Measurements from ENCODE around the gene CBFB.
"Not testable (repeated sequence)": the region's sequence is repeated elsewhere in the genome, so short reads cannot be mapped to it uniquely, and the experiment has no call there.

Gene CBFB

DNA sequence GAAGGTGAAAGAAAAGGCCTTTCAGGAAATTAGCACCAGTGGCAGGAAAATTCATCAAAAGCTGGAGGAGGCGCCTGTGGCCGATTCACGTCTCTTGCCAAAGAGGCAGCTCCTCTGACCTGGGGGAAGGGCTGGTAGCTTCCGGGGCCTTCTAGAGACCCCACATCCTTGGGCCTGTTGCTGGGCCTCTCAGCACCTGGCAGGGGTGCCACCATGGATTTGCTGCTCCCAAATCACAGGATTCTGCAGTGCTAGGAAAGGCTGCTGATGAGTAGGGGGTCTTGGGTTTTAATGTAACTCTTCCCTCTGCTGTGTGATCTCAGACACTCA is 11.6 kb upstream of the CBFB start:
- no peak for DNase-seq

- DNase-seq: peak; percentile 69
Measured at GRCh38 chr16:67017810-67018488, 11.0 kb upstream of the CBFB start.

- DNase-seq: no peak
Measured at GRCh38 chr16:67019171-67019570, 9.8 kb upstream of the CBFB start.

- DNase-seq: no peak
Measured at GRCh38 chr16:67021321-67021720, 7.6 kb upstream of the CBFB start.

DNA sequence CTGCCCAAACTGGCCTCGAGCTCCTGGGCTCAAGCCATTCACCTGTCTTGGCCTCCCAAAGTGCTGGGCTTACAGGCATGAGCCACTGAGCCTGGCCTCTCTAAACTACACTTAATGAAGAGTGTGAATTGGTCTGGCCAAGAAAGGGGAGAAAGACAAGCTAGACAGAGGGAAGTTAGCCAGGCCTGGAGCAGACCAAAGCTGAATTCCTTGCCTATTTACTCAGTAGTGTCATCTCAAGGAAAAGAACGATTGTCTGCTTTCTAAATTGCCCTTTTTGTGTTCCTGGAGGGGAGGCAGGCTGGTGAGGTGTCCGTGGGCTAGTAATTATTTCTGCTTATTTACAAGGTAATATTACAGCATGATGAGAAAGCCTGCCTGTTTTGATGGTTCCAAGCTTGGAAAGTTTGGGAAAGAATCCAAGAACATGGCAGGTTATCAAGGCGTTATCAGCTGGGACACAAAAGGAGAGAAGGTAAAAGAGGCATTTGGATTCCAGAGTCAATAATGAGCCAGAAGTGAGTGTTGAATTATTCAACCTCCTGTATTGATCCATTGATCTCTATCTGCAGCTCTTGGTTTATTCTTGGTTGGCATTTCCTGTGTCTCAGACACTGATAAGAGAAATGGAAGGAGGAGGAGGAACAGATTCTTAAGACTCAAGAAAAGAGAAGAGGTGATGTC is 6.3 kb upstream of the CBFB start:
- no peak for DNase-seq

- DNase-seq: no peak
Measured at GRCh38 chr16:67023689-67024088, 5.3 kb upstream of the CBFB start.

- no peak for DNase-seq
Measured at GRCh38 chr16:67024384-67025209, 4.4 kb upstream of the CBFB start.

DNA sequence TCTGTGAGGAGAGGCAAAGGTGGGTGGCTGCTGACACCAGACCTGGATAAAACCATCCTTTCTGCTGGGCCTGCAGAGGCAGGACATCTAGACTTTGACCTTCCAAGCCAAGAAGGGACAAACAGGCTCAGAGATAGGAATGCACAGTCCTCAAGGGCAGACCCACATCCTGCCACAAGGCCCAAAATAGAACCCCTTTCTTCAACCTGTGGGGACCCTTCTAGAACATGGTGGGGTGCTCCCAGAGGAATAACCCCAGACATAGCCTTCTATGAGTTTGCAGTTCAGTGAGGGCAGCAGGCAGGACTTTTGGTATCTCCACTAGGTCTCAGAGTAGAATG is 3.8 kb upstream of the CBFB start:
- no peak for DNase-seq

DNA sequence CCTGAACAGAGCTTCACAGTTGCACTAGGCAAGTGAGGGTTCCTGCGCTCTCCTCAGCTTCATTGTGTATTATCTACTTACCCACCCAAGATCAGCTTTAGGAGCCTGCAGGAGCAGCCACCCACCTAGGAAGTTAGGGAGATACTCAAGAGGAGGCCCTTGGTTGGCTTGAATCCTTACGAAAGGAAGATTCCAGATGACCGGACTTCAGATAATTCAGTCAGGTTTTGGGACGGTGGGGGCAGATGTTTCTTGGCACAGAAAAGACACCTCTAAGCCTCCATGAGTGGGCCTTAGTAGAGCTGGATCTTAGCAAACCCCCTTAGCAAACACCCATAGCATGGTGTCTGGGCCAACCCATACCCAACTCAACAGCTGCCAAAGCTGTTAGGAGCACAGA is 2.4 kb upstream of the CBFB start:
- DNase-seq: no peak

DNA sequence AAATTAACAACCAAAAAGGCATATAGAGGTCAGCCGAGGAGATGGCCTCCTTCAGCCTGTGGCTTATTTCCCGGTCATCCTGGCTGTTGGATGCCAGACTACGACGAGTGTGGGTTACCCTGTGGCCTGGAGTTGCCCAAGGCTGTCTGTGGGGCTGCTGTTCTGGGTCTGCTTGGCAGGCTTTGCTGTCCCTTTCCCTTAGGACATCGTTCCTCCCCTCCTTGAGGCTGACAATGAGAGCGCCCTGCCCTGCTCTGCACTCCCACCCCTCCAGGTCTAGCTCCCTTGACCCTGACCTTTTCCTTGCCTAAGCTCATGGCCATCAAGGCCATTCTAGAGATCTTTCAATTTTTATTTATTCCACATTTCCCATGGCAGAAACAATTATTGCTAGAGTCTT is 1.9 kb upstream of the CBFB start:
- no peak for DNase-seq

- no peak for DNase-seq
Measured at GRCh38 chr16:67028167-67028695, 718 bp upstream of the CBFB start.

- DNase-seq: peak; percentile 32
Measured at GRCh38 chr16:67029254-67030096, 526 bp downstream of the CBFB start.

- no peak for DNase-seq
Measured at GRCh38 chr16:67030221-67030962, 1.4 kb downstream of the CBFB start.

DNA sequence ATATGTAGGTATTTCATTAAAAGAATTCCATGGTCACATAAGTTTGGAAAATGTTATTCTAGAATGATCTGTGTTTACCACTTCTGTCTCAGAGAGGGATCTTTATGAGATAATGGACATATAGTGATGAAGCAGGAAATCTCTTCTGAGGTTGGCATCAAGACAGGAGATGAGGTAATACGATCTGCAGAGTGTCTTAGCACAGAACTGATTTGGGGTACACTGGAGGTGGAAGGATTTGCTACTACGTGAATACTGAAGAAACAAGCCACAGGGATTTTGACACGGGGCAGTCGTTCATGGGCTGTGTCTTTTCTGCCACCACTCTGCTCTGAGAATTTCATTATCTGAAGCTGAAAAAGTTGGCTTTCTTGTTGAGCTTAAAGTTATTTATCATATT is 5.5 kb downstream of the CBFB start:
- DNase-seq: no peak

GRCh38 chr16:67035364-67035763 is 6.4 kb downstream of the CBFB start:
- no peak for DNase-seq

- no peak for DNase-seq
Measured at GRCh38 chr16:67036323-67036741, 7.4 kb downstream of the CBFB start.

DNA sequence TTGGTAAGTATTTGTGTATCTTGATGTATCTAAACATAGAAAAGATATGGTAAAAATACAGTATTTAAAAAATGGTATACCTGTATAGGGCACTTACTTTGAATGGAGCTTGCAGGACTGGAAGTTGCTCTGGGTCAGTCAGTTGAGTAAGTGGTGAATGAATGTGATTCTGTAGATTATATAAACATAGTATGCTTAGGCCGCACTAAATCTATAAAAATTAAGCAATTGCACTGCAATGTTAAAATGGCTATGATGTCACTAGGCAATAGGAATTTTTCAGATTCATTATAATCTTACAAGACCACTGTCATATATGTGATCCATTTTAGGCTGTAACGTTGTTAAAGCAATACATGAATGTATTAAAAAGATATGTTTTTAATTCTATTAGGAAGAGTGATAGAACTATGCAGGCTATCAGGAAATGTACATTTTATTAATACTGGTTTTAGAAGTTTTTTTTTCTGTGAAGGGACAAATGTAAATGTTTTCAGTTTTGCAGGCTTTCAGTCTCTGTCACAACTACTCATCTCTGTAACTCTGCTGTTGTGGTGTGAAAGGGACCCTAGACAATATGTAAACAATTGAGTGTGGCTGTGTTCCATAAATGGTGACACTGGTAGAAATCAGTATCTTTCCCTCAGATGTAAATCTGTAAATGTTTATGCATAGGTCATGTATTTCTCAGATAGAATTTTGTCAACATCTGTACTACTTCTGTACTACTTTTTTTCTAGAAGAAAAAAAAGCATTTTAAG is 10.5 kb downstream of the CBFB start:
- no peak for DNase-seq

DNA sequence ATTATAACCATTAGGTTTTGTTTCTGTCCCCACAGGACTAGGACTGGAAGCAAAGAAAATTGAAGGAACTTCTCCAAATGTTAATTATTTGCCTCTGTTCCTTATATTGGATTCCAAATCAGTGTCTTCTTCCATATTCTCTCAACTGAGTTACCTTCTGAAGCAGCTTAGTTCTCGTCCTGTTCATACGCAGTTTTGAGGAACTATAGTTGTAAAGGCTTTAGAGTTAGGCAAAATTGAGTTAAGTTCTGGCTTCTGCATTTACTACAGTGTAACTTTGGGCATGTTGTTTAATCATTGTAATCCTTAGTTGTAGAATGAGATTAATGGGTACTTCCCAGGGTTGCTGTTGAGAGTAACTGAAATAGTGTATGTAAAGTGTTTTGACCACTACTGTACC is 11.2 kb downstream of the CBFB start:
- no peak for DNase-seq

- no peak for DNase-seq
Measured at GRCh38 chr16:67040906-67041305, 12.0 kb downstream of the CBFB start.

GRCh38 chr16:67041520-67041919 is 12.6 kb downstream of the CBFB start:
- not testable (repeated sequence) for DNase-seq

DNA sequence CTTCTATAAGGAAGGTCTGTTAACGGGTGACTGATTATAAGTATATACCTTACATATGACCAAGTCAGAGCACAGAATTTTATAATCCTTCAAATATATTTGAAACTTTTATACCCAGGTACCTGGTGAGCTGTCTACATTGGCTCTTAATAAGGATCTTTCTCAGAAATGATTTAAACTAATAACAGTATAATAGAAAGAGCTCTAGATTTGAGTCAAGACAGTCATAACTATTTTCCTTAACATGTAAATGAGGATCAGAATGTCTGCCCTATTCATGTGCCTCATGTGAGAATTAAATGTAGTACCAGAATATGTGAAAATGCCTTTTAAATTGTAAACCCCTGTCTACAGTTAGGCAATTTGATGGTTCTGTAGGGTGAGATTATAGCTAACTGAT is 14.5 kb downstream of the CBFB start:
- DNase-seq: no peak

DNA sequence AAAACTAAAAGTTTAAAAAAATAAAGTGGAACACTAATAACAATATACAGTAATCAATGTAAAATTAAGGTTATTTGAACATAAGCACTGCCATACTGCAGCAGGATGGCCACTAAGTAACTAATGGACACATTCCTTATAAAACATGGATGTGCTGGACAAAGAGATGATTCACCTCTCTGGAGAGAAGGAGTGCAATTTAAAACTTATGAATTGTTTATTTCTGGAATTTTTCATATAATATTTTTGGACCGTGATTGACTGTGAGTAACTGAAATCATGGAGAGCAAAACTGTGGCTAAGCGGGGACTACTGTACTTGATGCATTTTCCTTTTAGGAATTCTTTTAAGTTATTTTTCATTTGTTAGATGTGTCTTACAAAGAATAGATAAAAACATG is 21.8 kb downstream of the CBFB start:
- no peak for DNase-seq

Measured in activated CD4-positive, alpha-beta T cell treated with anti-CD3 and anti-CD28 coated beads for 1 hour (primary cell).